GM23248 (cell line): ENCODE results near the gene SDC1.
"Not testable (repeated sequence)": the region's sequence is repeated elsewhere in the genome, so short reads cannot be mapped to it uniquely, and the experiment has no call there.

Source experiments
- EZH2 ChIP-seq: fragments of 200-600 bp; sonication (generic); IDR thresholded peaks from 2 replicates; pipeline ENCODE4 v1.6.1; 2018; ENCODE audit warnings: antibody characterized with exemption, mild to moderate bottlenecking; ENCODE audit not compliant: insufficient read depth, poor library complexity, severe bottlenecking
- EZH2phosphoT487 ChIP-seq: fragments of 200-600 bp; sonication (generic); IDR thresholded peaks from 2 replicates; pipeline ENCODE4 v1.6.1; 2018; ENCODE audit warnings: antibody characterized with exemption, moderate library complexity, mild to moderate bottlenecking, low read depth; ENCODE audit not compliant: insufficient read depth

- not testable (repeated sequence) for TF ChIP-seq EZH2, EZH2phosphoT487
Observed at GRCh38 chr2:20243637-20244036, 18.7 kb upstream of the SDC1 start.
